Measurements from ENCODE around the gene LY6G5C. TPM values are rescaled to one million over a fixed set of nuclear protein-coding genes. Genes with fewer than 3 reads are reported as not detected.
A peak's percentile ranks its signal among the peaks of the same experiment; 100 is the strongest.

Gene LY6G5C
- total RNA-seq (2021): 2.6 and 3.7 TPM in 2 replicates
- percentile 39 among the genes with signal in this experiment for Bru-seq, nascent RNA
- percentile 23 among the genes with signal in this experiment for BruChase-seq, experiment 1, labeled RNA remaining after a 2-hour chase
- BruChase-seq, experiment 2, labeled RNA remaining after a 6-hour chase: percentile 48 among the genes with signal in this experiment
- long read RNA-seq, partial matches to known transcripts: 0 of 2 reads
- long read RNA-seq, other reads (novel, unspliced or antisense): 1 of 2 reads

GRCh38 chr6:31680226-31681134 is at the start of gene LY6G5C:
Gene LY6G5C, minus strand, starts transcription at chr6:31681067. Its CDS starts 694 bp downstream, at chr6:31680373.
- POLR2A ChIA-PET (ENCODE audit: unreplicated experiment): interaction anchor here (0.6 kb wide), 2 partner anchors 10 to 59 kb away, joined by 3 to 17 read pairs; no protein-coding TSS in a partner anchor
- peaks cover 20% of the 10 kb centered on the region for H3F3A ChIP-seq (ENCODE audit: insufficient read depth, low read depth)
- H3K4me1 ChIP-seq (replicated peaks; ENCODE audit: insufficient read depth): peaks cover 17% of the 10 kb centered on the region
- H3K9me2 ChIP-seq (ENCODE audit: insufficient read depth): no peaks in the 10 kb centered on the region
- TSS peak; percentile 69 for BruUV-seq (replicated peaks)
- H2AFZ ChIP-seq: peak within 1 kb of the TSS; percentile 98
- CTCF ChIA-PET: interaction anchor here (0.7 to 1.6 kb wide), 3 partner anchors 89 to 272 kb away, joined by 7 to 14 read pairs (median 11); no protein-coding TSS in a partner anchor
- H4K20me1 ChIP-seq (ENCODE audit: insufficient read depth): no peaks in the 10 kb centered on the region
- intact Hi-C loops (cut with micrococcal nuclease; ENCODE audit: unreplicated experiment): loop anchor here (1.0 to 10.0 kb wide), 6 partner anchors 59 to 272 kb away; partner anchors contain the start of genes EHMT2 and SLC44A4
- no peaks in the 10 kb centered on the region for H3K9me3 ChIP-seq (ENCODE audit: insufficient read depth, low read depth)
- H3K79me2 ChIP-seq (ENCODE audit: low read depth): no peaks in the 10 kb centered on the region
- H3K4me3 ChIP-seq: peak within 1 kb of the TSS; percentile 70
- TF ChIP-seq, protein P1, sequence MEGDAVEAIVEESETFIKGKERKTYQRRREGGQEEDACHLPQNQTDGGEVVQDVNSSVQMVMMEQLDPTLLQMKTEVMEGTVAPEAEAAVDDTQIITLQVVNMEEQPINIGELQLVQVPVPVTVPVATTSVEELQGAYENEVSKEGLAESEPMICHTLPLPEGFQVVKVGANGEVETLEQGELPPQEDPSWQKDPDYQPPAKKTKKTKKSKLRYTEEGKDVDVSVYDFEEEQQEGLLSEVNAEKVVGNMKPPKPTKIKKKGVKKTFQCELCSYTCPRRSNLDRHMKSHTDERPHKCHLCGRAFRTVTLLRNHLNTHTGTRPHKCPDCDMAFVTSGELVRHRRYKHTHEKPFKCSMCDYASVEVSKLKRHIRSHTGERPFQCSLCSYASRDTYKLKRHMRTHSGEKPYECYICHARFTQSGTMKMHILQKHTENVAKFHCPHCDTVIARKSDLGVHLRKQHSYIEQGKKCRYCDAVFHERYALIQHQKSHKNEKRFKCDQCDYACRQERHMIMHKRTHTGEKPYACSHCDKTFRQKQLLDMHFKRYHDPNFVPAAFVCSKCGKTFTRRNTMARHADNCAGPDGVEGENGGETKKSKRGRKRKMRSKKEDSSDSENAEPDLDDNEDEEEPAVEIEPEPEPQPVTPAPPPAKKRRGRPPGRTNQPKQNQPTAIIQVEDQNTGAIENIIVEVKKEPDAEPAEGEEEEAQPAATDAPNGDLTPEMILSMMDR (conservative IDR thresholded peaks at IDR 0.05): peak; percentile 54
- TF ChIP-seq EZH2 (IDR thresholded peaks at IDR 0.05; ENCODE audit: low read depth): no peak
- no peaks in the 10 kb centered on the region for H3K36me3 ChIP-seq (ENCODE audit: low read depth)
- no peaks in the 10 kb centered on the region for H3K27me3 ChIP-seq (ENCODE audit: insufficient read depth, low read depth)
- peak; percentile 82 to 88 for DNase-seq
- H3K4me2 ChIP-seq: peak within 1 kb of the TSS; percentile 99
- H3K27ac ChIP-seq: peak within 1 kb of the TSS; percentile 31; the same call in 1 of the 2 replicates

GRCh38 chr6:31729979-31730630 is 49.2 kb upstream of the LY6G5C start:
- Histone ChIP-seq H3K27me3 (ENCODE audit: insufficient read depth, low read depth) (no peaks in the 10 kb centered on the region), H3F3A (ENCODE audit: insufficient read depth, low read depth) (peaks cover 69% of the 10 kb centered on the region), H3K4me3 (peak overlapping the region; percentile 81), H3K9me3 (ENCODE audit: insufficient read depth, low read depth) (no peaks in the 10 kb centered on the region), H3K79me2 (ENCODE audit: low read depth) (peaks cover 31% of the 10 kb centered on the region), H2AFZ (peak overlapping the region; percentile 78), H3K27ac (no peak overlapping the region), H3K4me2 (peak overlapping the region; percentile 73), H4K20me1 (ENCODE audit: insufficient read depth) (peaks cover 29% of the 10 kb centered on the region), H3K36me3 (ENCODE audit: low read depth) (peaks cover 37% of the 10 kb centered on the region), H3K4me1 (replicated peaks; ENCODE audit: insufficient read depth) (peaks cover 15% of the 10 kb centered on the region), H3K9me2 (ENCODE audit: insufficient read depth) (no peaks in the 10 kb centered on the region)
- ChIA-PET POLR2A (ENCODE audit: unreplicated experiment) (interaction anchor here (0.5 to 0.6 kb wide), 3 partner anchors 70 to 241 kb away, joined by 5 to 12 read pairs (median 11); no protein-coding TSS in a partner anchor), CTCF (interaction anchor here (1.4 kb wide), 1 partner anchor 39 kb away, joined by 10 read pairs; no protein-coding TSS in a partner anchor)
- intact Hi-C loops (cut with micrococcal nuclease; ENCODE audit: unreplicated experiment): loop anchor here (1.0 to 10.0 kb wide), 3 partner anchors 8 to 185 kb away; partner anchors contain the start of genes ATP6V1G2, DDX39B and NFKBIL1
- peak; percentile 62 to 81 for DNase-seq
- no TSS peak for BruUV-seq (replicated peaks)
- no peak for TF ChIP-seq EZH2 (IDR thresholded peaks at IDR 0.05; ENCODE audit: low read depth)
- TF ChIP-seq, protein P1 (conservative IDR thresholded peaks at IDR 0.05): no peak

Data from PC-9 (cell line).